ENCODE data around the gene CTNS. TPM values are rescaled to one million over a fixed set of nuclear protein-coding genes. Genes with fewer than 3 reads are reported as not detected.

CTNS gene
- polyA plus RNA-seq, 1 donor (not counting 4 experiments of a cell fraction or from before 2014, with no cell fraction given) = 7.4 TPM

- Histone ChIP-seq H3K79me2 (ENCODE audit: control insufficient read depth, insufficient read depth, low read length) (no peaks in the 10 kb centered on the region), H4K20me1 (ENCODE audit: control insufficient read depth, extremely low read depth, insufficient read depth, low read length) (no peaks in the 10 kb centered on the region), H3K36me3 (ENCODE audit: control insufficient read depth in 2 of 2, extremely low read depth in 1 of 2, insufficient read depth in 2 of 2, low read length in 2 of 2) (no peaks in the 10 kb centered on the region), H2AFZ (ENCODE audit: control insufficient read depth, low read length) (no peak overlapping the region), H3K9ac (ENCODE audit: control insufficient read depth, extremely low read depth, insufficient read depth, low read length) (no peak overlapping the region), H3K27me3 (ENCODE audit: control insufficient read depth, extremely low read depth, insufficient read depth, low read length) (peaks cover 35% of the 10 kb centered on the region), H3K4me3 (ENCODE audit: control insufficient read depth in 2 of 3, extremely low read depth in 1 of 3, insufficient read depth in 2 of 3, low read depth in 1 of 3, low read length in 3 of 3) (no peak overlapping the region), H3K27ac (ENCODE audit: control insufficient read depth, insufficient read depth, low read length) (no peak overlapping the region), H3K9me3 (ENCODE audit: control insufficient read depth, low read depth, low read length) (peaks cover 5% of the 10 kb centered on the region), H3K4me2 (ENCODE audit: control insufficient read depth, extremely low read depth, insufficient read depth, low read depth, low read length) (no peak overlapping the region), H3K9me1 (ENCODE audit: control insufficient read depth, extremely low read depth, insufficient read depth, low read length) (no peaks in the 10 kb centered on the region), H3K4me1 (ENCODE audit: control insufficient read depth, extremely low read depth, insufficient read depth, low read length) (peaks cover 4% of the 10 kb centered on the region)
- FAIRE-seq (no peak), DNase-seq (ENCODE audit: low read depth, low spot score) (no peak)
- dilution Hi-C loops (cut with MboI; ENCODE audit: extremely low pct_ligation_motif_present, low sequenced_read_pairs) = no loop called here
- TF ChIP-seq EZH2 (IDR thresholded peaks at IDR 0.05; ENCODE audit: low read length) (no peak), CTCF (optimal IDR thresholded peaks at IDR 0.05 in 1 of 3, IDR thresholded peaks at IDR 0.05 in 1 of 3, conservative IDR thresholded peaks at IDR 0.05 in 1 of 3; ENCODE audit: extremely low read depth in 1 of 3, insufficient read depth in 2 of 3, low read length in 3 of 3) (no peak)
These were observed 60.5 kb downstream of the CTNS start for GRCh38 chr17:3697103-3697476.

- Histone ChIP-seq H3K4me3 (ENCODE audit: control insufficient read depth in 2 of 3, extremely low read depth in 1 of 3, insufficient read depth in 2 of 3, low read depth in 1 of 3, low read length in 3 of 3) (no peak overlapping the region), H3K9ac (ENCODE audit: control insufficient read depth, extremely low read depth, insufficient read depth, low read length) (no peak overlapping the region), H3K9me1 (ENCODE audit: control insufficient read depth, extremely low read depth, insufficient read depth, low read length) (no peaks in the 10 kb centered on the region), H3K4me1 (ENCODE audit: control insufficient read depth, extremely low read depth, insufficient read depth, low read length) (peaks cover 4% of the 10 kb centered on the region), H2AFZ (ENCODE audit: control insufficient read depth, low read length) (no peak overlapping the region), H3K27ac (ENCODE audit: control insufficient read depth, insufficient read depth, low read length) (no peak overlapping the region), H4K20me1 (ENCODE audit: control insufficient read depth, extremely low read depth, insufficient read depth, low read length) (no peaks in the 10 kb centered on the region), H3K9me3 (ENCODE audit: control insufficient read depth, low read depth, low read length) (peaks cover 5% of the 10 kb centered on the region), H3K27me3 (ENCODE audit: control insufficient read depth, extremely low read depth, insufficient read depth, low read length) (peaks cover 35% of the 10 kb centered on the region), H3K4me2 (ENCODE audit: control insufficient read depth, extremely low read depth, insufficient read depth, low read depth, low read length) (no peak overlapping the region), H3K36me3 (ENCODE audit: control insufficient read depth in 2 of 2, extremely low read depth in 1 of 2, insufficient read depth in 2 of 2, low read length in 2 of 2) (no peaks in the 10 kb centered on the region), H3K79me2 (ENCODE audit: control insufficient read depth, insufficient read depth, low read length) (no peaks in the 10 kb centered on the region)
- FAIRE-seq = no peak
- no peak for DNase-seq (ENCODE audit: low read depth, low spot score)
- TF ChIP-seq CTCF (optimal IDR thresholded peaks at IDR 0.05 in 1 of 3, IDR thresholded peaks at IDR 0.05 in 1 of 3, conservative IDR thresholded peaks at IDR 0.05 in 1 of 3; ENCODE audit: extremely low read depth in 1 of 3, insufficient read depth in 2 of 3, low read length in 3 of 3) (no peak), EZH2 (IDR thresholded peaks at IDR 0.05; ENCODE audit: low read length) (no peak)
- dilution Hi-C loops (cut with MboI; ENCODE audit: extremely low pct_ligation_motif_present, low sequenced_read_pairs) = no loop called here
These were observed 61.6 kb downstream of the CTNS start for GRCh38 chr17:3698139-3698538.

All from keratinocyte (primary cell).